HFF-Myc (cell line): ENCODE data around the gene PRKG1.
"Not testable (repeated sequence)": the region's sequence is repeated elsewhere in the genome, so short reads cannot be mapped to it uniquely, and the experiment has no call there.

Experiments used
- DNase-seq: peaks from one replicate; pipeline ENCODE4 v3.0.0-alpha.2; 2011; ENCODE audit warnings: low read depth; ENCODE audit errors: extremely low read depth
- H3K4me3 ChIP-seq: replicated peaks from 2 replicates; pipeline ENCODE4 v1.5.1; 2011; ENCODE audit warnings: low read depth, mild to moderate bottlenecking, control low read depth, low read length
- TF ChIP-seq, protein P1 (sequence below): IDR thresholded peaks from 2 replicates; pipeline ENCODE4 v1.5.1; 2012; ENCODE audit warnings: mild to moderate bottlenecking, low read depth, low read length, control low read depth; ENCODE audit errors: missing control alignments

PRKG1 gene

DNA sequence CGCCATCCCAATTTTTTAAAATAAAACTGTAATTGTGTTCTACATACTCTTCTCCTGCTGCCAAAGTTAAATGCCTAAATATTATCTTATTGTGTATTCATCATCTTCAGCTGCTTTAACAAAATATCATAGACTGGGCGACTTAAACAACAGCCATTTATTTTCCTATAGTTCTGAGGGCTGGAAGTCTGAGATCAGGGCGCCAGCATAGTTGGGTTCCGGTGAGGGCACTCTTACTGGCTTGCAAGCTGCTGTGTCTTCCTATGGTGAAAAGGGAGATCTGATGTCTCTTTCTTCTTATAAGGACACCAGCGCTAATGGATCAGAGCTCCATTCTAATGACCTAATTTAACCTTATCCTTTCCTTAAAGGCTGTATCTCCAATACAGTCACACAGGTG, 594.8 kb downstream of the PRKG1 start:
- no peak overlapping the region for H3K4me3 ChIP-seq
- TF ChIP-seq, protein P1, sequence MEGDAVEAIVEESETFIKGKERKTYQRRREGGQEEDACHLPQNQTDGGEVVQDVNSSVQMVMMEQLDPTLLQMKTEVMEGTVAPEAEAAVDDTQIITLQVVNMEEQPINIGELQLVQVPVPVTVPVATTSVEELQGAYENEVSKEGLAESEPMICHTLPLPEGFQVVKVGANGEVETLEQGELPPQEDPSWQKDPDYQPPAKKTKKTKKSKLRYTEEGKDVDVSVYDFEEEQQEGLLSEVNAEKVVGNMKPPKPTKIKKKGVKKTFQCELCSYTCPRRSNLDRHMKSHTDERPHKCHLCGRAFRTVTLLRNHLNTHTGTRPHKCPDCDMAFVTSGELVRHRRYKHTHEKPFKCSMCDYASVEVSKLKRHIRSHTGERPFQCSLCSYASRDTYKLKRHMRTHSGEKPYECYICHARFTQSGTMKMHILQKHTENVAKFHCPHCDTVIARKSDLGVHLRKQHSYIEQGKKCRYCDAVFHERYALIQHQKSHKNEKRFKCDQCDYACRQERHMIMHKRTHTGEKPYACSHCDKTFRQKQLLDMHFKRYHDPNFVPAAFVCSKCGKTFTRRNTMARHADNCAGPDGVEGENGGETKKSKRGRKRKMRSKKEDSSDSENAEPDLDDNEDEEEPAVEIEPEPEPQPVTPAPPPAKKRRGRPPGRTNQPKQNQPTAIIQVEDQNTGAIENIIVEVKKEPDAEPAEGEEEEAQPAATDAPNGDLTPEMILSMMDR: no peak
- DNase-seq: no peak

DNA sequence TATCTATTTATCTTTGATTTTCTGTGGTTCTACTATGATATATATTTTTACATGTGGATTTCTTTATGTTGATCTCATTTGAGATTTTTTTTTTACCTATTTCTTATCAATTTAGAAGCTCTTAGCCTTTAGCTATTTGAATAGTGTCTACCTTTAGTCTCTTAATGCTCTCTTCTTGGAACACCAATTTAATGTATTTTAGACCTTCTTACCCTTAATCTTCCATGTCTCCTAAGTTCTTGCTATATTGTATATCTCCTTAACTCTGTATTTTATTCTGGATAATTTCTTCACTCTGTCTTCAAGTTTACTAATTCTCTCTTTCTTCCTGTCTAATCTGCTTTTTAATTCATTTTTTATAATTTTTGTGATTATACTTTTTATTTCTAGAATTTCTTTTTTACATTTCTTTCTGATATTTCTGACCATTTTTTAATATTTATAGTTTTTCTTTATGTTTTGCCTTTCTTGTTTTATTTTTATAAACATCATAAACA, 597.8 kb downstream of the PRKG1 start:
- TF ChIP-seq, protein P1: no peak

DNA sequence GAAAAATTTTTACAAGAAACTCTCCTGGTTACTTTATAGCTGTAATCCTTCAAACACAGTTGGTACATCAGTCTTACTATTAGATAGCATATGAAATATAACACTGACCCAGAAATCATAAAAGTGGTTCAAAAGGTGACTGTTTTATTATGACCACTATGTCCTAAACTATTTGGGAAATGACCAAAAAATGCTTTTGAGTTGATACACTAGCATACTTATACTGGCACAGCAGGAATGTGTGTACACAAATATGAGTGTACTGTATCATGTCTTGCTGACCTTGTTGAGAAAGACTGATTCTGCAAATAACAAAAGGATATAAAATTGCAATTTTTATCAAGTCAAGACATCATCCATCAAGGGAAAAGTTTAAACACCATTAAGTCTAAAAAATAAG, 600.8 kb downstream of the PRKG1 start:
- H3K4me3 ChIP-seq: no peak overlapping the region
- TF ChIP-seq, protein P1: no peak
- no peak for DNase-seq

More for the DNA sequence above, 597.8 kb downstream of the PRKG1 start:
- DNase-seq: no peak
- H3K4me3 ChIP-seq: no peak overlapping the region

DNA sequence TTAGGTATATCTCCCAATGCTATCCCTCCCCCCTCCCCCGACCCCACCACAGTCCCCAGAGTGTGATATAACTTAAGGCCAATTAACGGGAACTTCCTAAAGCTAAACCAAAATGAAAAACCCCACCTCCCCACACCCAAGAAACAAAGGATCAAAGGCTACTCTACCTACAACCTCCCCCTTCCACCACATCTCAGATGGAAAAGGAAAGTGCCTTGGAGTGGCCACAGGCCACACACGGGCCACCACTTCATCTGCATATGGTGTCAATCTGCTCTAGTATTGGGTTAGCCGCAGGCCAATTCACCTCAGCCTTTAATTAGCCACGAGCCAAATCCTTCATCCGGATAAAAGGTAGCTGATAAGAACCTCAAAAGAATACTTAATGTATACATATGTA, 605.6 kb downstream of the PRKG1 start:
- TF ChIP-seq, protein P1: no peak
- H3K4me3 ChIP-seq: no peak overlapping the region
- DNase-seq: no peak

DNA sequence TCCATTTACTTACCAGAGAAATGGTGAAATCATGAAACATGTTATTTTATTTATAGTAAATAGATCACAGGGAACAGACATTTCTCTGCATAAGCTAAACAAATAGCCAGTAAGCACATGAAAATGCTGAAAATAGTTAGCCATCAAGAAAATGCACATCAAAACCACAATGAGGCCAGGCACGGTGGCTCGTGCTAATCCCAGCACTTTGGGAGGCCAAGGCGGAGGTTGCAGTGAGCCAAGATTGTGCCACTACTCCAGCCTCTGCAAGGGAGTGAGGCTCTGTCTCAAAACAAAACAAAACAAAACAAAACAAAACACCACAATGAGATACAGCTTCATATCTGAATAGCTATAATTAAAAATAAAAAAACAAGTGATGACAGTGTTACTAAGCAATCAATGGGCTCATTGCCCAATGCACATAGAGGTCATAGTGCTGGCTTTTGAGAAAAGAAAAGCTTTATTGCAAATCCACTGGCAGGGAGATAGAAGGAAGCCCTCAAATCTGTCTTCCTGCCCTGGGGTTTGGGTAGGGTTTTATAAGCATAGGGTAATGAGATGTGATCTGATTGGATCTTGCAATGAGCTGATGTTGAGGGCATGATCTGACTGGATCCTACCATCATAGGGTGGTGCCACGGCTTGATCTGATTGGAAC, 608.9 kb downstream of the PRKG1 start:
- no peak for DNase-seq
- TF ChIP-seq, protein P1: no peak
- no peak overlapping the region for H3K4me3 ChIP-seq

DNA sequence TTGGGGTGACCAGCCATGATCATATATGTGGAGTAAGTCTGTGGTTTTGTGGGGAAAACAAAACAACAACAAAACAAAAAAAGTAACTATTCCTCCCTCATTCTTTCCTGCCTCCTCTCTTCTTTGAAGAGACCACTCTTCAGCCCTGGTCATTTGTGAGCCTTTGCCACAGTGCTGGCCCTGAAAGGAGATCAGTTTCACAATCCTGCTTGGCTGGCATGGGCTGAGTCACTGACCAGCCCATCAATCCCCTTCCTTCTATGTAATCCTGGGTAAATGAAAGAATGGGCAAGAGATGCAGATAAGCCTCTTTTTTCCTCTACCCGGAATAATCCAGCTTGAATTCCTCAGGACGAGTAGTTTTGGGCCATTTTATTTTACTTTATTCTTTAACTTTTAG, 611.5 kb downstream of the PRKG1 start:
- DNase-seq: no peak
- TF ChIP-seq, protein P1: no peak
- H3K4me3 ChIP-seq: no peak overlapping the region

DNA sequence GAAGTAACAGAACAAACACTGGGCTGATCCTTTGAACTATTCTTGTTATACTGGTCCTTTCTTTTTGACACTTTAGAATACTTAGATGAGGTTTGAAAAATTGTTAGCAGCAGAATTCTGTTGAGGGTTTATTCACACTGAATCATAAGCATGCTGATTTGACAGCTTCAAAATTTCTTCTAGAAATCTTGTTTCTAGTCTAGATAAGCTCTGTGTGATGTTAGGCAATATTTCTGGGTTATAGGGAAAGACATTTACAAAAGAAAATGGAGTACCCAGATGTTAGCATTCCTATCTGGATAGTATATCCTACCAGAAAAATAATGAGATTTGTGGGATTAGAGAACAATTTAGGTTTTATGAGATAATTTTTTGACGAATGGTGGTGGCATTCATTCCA, 613.0 kb downstream of the PRKG1 start:
- H3K4me3 ChIP-seq: no peak overlapping the region
- DNase-seq: no peak
- TF ChIP-seq, protein P1: no peak

DNA sequence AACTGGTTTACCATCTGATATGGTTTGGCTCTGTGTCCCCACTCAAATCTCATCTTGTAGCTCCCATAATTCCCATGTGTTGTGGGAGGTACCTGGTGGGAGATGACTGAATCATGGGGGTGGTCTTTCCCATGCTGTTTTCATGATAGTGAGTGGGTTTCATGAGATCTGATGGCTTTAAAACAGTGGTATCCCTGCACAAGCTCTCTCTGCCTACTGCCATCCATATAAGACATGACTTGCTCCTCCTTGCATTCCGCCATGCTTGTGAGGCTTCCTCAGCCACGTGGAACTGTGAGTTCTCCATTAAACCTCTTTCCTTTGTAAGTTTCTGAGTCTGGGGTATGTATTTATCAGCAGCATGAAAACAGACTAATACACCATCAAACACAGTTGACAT, 614.5 kb downstream of the PRKG1 start:
- not testable (repeated sequence) for DNase-seq, H3K4me3 ChIP-seq
